Measurements from ENCODE around the gene B4GALNT3. TPM values are rescaled to one million over a fixed set of nuclear protein-coding genes. Genes with fewer than 3 reads are reported as not detected.

B4GALNT3 gene
- total RNA-seq, 4 donors from 2014 or later = under 0.01 to 0.80 (median 0.36) TPM

GRCh38 chr12:497501-498160, 37.9 kb downstream of the B4GALNT3 start:
- intact Hi-C loops (cut with DNase I) = no loop called here
- no peak for DNase-seq (ENCODE audit: extremely low spot score)
- 83% methylated on average over 9 of the region's 9 CpGs for WGBS

GRCh38 chr12:499837-500458, 40.2 kb downstream of the B4GALNT3 start:
- Histone ChIP-seq H3K27me3 (peaks cover 0 to 15% (median 0%) of the 10 kb centered on the region in 4 donors), H3K27ac (replicated peaks in 1 of 4) (no peak overlapping the region), H3K36me3 (no peaks in the 10 kb centered on the region), H3K9me3 (no peaks in the 10 kb centered on the region), H3K4me3 (no peak overlapping the region), H3K4me1 (peaks cover 0 to 9% (median 0%) of the 10 kb centered on the region in 4 donors)
- intact Hi-C loops (cut with DNase I) = no loop called here
- DNase-seq (ENCODE audit: extremely low spot score) = no peak
- 86% methylated on average over 8 of the region's 8 CpGs for WGBS
- TF ChIP-seq CTCF (IDR thresholded peaks at IDR 0.05) (no peak), POLR2AphosphoS5 (IDR thresholded peaks at IDR 0.05) (no peak), EP300 (IDR thresholded peaks at IDR 0.05) (no peak), POLR2A (IDR thresholded peaks at IDR 0.05; ENCODE audit: low read depth) (no peak)

More at GRCh38 chr12:497501-498160, 37.9 kb downstream of the B4GALNT3 start:
- H3K9me3 ChIP-seq = no peaks in the 10 kb centered on the region
- H3K4me3 ChIP-seq = no peak overlapping the region
- H3K27ac ChIP-seq (replicated peaks in 1 of 4) = no peak overlapping the region
- TF ChIP-seq CTCF (IDR thresholded peaks at IDR 0.05) = no peak
- TF ChIP-seq EP300 (IDR thresholded peaks at IDR 0.05) = no peak
- TF ChIP-seq POLR2A (IDR thresholded peaks at IDR 0.05; ENCODE audit: low read depth) = no peak
- TF ChIP-seq POLR2AphosphoS5 (IDR thresholded peaks at IDR 0.05) = no peak
- no peaks in the 10 kb centered on the region for H3K36me3 ChIP-seq
- peaks cover 0 to 7% (median 0%) of the 10 kb centered on the region in 4 donors for H3K4me1 ChIP-seq
- peaks cover 0 to 13% (median 0%) of the 10 kb centered on the region in 4 donors for H3K27me3 ChIP-seq

- Histone ChIP-seq H3K4me1 (peaks cover 0 to 9% (median 0%) of the 10 kb centered on the region in 4 donors), H3K4me3 (no peak overlapping the region), H3K36me3 (no peaks in the 10 kb centered on the region), H3K9me3 (no peaks in the 10 kb centered on the region), H3K27me3 (peaks cover 0 to 18% (median 0%) of the 10 kb centered on the region in 4 donors), H3K27ac (replicated peaks in 1 of 4) (no peak overlapping the region)
- TF ChIP-seq CTCF (IDR thresholded peaks at IDR 0.05) = no peak
- TF ChIP-seq EP300 (IDR thresholded peaks at IDR 0.05) = no peak
- no peak for TF ChIP-seq POLR2AphosphoS5 (IDR thresholded peaks at IDR 0.05)
- TF ChIP-seq POLR2A (IDR thresholded peaks at IDR 0.05; ENCODE audit: low read depth) = no peak
- WGBS = 83% methylated on average over 14 of the region's 14 CpGs
- intact Hi-C loops (cut with DNase I) = no loop called here
- no peak for DNase-seq (ENCODE audit: extremely low spot score)
Observed at GRCh38 chr12:501722-502447, 42.1 kb downstream of the B4GALNT3 start.

- Histone ChIP-seq H3K9me3 (no peaks in the 10 kb centered on the region), H3K27me3 (peaks cover 0 to 21% (median 0%) of the 10 kb centered on the region in 4 donors), H3K27ac (replicated peaks in 1 of 4) (no peak overlapping the region), H3K36me3 (no peaks in the 10 kb centered on the region), H3K4me1 (peaks cover 0 to 9% (median 0%) of the 10 kb centered on the region in 4 donors), H3K4me3 (no peak overlapping the region)
- no peak for DNase-seq (ENCODE audit: extremely low spot score)
- intact Hi-C loops (cut with DNase I) = no loop called here
- TF ChIP-seq EP300 (IDR thresholded peaks at IDR 0.05) = no peak
- no peak for TF ChIP-seq CTCF (IDR thresholded peaks at IDR 0.05)
- TF ChIP-seq POLR2AphosphoS5 (IDR thresholded peaks at IDR 0.05) = no peak
- TF ChIP-seq POLR2A (IDR thresholded peaks at IDR 0.05; ENCODE audit: low read depth) = no peak
- 45% methylated on average over 7 of the region's 7 CpGs for WGBS
Observed at GRCh38 chr12:503111-503761, 43.5 kb downstream of the B4GALNT3 start.
